CD4-positive, alpha-beta T cell treated with Interferon gamma for 1 hour (primary cell): ENCODE measurements around the gene PIP5K1C.
"Not testable (repeated sequence)": the region's sequence is repeated elsewhere in the genome, so short reads cannot be mapped to it uniquely, and the experiment has no call there.

Experiments used
- DNase-seq: peaks from one replicate; pipeline ENCODE4 v3.0.0-alpha.2; 2020

PIP5K1C gene

DNA sequence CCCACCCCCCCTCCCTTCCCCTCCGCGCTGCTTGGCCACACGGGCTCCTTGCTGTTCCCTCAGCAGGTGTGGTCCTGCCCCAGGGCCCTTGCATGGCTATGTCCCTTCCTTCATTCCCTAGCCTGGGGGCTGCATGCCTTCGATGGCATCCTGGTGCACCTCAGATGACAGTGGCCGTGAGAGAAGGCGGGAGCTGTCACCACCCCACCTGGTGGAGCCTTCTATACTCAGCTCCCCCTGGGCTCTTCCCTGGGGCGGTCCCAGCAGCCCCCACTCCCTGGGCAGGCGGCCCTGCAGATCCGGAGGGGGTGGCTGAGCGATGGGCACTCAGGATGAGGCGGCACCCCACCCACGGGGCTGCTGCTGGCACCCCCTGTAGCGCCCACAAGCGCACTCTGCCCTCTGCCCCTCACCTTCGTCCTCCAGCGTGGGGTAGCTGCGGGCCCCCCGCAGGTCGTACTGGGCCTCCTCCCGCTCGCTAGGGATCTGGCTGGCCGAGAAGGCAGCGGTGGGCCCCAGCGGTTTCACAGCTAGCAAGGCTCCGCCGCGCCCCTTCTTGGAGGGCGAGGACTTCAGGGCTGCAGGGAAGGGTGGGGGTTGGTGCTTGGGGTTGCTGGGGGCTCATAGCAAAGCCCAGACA is 56.5 kb downstream of the PIP5K1C start:
- DNase-seq: no peak

DNA sequence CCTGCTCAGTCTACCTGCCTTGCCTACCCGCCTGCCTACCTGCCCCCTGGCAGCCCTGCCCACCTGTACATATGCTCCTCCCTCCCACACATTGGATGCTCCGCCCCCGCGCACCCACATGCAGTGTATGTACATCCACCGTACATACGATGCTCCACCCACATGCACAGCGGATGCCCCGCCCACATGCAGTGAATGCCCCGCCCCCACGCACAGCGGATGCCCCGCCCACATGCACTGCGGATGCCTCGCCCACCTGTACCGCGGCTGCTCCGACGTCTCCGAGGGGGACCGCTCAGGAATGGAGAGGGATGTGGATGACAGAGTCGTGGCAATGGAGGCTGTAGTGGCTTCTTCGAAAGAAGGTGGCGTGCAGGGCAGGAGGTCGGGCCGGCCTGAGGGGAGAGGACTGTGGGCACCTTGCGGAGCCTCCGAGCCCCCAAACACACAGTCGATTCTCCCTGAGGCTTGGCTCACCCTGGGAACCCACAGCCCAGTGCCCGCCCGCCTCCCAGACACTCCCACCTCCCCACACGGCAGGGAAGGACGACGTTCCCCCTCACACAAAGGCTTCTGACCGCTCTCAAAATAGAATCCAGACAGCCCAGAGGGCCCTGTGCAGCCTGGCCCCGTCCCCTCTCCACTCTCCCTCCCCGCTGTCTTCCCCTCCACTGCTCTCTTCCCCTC is 57.1 kb downstream of the PIP5K1C start:
- no peak for DNase-seq

DNA sequence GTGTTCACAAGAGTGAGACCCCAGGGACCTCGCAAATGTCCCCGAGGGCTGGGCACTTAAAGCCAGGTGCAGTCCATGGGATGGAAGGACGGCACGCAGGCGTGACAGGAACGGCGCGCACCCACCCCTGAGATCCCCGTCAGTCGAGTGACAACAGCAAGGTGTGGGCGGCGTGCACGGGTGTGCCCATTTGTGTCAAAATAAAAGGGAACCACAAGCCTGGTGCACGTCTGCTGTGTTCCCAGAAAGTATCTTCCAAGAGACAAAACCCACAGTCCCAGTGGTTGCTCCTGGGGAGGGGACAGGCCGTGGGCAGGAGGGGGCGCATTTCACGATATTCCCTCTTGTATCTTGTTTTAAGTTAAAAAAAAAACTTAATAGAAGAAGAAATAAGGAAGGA is 58.0 kb downstream of the PIP5K1C start:
- DNase-seq: no peak

DNA sequence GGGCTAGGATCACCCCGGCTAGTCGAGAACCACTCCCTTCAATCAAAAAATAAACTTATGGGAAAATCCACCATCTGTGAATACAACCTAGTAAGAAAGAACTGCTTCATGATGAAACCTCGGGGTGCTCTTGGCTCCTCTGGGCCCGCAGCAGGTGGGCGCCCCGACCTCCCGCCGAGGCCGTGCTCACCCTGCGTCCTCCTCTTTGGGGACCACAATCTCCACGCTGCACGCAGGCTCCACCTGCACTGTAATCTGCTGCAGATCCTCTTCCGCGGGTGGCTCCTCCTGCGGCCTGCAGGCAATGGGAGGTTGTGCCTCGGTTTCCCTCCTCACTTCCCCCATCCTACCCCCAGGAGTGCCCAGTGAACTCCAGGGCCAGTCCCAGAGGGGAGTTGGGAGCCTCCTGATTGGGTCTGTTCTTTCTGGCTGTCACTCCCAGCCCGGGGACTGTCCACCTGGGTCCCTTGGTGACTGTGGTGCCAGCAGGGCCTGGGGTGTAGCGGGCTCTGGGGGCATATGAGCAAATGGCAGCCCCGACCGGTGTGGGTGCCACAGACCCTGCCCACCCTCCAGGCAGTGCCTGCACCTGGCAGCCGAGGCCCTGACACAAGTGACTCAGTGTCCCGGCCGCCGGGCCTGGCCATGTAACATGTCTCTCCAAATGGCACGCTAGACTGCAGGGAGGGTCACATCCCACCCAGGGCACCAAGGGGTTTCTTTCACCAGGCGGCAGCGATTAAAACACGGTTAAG is 58.6 kb downstream of the PIP5K1C start:
- no peak for DNase-seq

DNA sequence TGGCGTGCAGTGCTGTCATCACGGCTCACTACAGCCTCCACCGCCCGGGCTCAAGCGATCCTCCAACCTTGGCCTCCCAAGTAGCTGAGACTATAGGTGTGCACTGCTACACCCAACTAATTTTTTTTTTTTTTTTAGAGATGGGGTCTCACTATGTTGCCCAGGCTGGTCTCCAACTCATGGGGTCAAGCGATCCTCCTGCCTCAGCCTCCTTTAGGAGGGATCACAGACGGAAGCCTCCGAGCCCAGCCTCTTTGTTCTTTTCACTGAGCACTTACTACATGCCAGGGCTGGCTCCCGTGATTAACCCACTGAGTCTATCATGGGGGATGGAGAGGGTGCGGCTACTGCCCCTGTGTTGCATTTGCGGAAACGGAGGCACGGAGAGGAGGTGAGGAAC is 60.8 kb downstream of the PIP5K1C start:
- no peak for DNase-seq

DNA sequence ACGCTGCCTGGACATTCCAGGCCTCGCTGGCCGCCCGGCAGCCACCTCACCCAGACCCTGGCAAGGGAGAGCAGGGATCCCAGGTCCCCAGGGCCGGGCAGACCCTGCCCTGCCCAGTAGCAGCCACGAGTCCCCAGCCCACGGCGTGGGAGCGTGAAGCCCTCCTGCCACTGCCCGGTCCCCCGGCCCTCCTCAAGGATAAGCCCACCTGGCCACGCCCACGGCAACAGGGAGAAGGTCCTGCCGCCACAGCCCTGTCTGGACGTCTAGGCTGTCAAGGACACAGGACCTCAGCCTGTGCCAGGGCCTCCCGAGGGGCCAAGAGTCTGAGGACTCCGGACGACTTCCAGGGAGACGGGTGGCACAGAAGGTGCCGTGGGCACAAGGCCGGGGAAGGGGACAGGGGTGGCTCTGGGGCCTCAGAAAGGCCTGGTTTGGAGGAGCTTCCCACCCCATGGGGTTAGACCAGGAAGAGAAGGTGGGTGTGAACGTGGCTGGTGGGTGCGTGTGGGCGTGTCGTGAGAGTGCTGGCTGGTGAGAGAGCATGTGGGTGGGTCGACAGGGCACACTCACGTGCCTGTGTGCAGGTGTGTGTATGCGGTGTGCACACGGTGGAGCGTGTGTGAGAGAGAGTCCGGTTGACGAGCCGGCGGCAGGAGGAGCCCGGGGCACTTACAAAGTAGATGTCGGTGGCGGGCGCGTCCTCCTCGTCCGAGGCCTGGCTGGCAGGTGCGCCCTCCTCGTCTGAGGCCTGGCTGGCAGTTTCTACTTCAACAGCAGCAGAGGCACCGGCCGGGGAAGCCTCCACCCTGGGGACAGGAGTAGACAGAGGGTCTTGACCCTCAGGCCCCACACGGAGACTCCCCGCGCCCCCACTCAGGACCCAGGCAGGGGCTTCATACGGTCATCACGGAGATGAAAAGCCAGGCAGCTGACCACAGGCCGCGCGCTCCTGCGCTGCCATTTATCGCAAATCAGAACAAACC is 61.8 kb downstream of the PIP5K1C start:
- DNase-seq: no peak

DNA sequence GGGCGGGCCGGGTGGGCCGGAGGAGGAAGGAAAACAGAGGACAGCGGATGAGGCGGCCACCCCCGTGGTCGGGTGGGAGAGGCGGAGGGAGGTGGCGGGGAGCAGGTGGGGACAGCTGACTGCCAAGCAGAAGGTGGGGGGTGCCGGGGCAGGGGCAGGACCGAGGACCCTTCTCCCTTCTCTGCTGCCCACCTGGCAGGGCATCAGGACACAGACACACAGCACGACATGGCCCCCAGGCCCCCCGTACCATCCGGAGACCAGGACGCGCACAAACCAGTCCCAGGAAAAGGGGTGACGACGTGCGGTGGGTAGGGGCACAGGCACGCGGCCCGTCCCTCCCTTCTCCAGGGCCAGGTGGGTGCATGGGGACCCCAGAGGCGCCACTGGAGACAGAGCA is 62.6 kb downstream of the PIP5K1C start:
- DNase-seq: no peak

DNA sequence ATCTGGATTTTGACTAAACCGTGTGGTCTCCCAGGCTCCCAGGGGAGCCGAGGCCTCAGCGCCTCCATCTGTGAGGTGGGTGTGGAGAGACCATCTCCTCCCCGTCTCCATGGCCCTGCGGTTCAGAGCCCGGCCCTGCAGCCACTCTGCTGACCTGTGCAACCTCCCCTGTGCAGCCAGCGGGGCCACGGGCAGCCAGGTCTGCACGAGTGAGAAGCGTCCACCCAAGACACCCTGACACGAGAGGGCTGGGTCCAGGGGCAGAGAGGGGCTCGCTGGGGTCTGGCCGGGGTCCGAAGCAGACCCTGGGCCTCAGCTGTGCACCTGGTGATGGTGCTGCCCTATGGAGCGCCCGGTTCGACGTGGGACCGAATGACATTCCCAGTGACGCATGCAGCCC is 63.3 kb downstream of the PIP5K1C start:
- no peak for DNase-seq

DNA sequence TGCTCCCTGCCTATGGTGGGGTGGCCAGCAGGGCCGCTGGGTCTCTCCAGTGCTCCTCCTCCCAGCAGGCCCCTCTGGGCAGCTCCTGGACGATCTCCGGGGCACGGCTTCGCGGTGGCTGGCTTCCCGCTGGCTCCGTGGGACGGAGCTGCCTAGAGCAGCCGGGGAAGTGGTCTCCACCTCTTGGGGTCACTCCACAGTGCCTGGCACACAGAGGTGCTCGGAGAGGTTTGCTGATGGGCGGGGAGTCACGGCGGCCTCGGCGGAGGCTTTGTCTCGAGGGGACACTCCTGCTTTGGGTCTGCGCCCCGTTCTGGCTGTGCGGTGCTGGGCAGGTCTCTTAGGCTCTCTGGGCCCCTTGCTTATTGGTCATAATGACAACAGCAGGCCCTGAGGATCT is 63.8 kb downstream of the PIP5K1C start:
- no peak for DNase-seq

DNA sequence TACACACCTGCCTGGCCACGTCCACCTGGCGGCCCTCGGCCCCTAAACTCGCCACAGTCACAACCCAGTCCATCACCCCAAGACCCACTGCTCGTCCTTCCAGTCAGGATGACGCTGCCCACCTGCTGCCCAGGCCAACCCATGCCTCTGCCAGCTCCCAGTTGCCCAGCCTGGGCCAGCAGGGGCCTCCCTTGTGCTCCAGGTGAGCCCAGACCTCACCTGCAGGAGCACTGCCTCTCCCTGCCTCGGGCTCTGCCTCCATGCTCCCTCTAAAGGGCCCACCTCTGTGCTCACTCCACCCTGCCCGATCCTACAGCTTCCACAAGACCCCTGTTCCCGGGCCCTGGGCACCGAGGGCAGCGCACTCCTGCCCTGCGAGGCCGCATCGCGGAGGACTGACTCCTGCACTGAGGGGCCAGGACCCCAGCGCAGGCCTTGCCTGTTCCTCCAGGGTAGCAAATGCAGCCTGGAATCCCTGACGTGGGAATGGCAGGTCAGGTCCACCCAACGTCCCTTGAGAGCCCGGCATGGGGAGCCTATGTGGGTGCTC is 65.7 kb downstream of the PIP5K1C start:
- DNase-seq: no peak

DNA sequence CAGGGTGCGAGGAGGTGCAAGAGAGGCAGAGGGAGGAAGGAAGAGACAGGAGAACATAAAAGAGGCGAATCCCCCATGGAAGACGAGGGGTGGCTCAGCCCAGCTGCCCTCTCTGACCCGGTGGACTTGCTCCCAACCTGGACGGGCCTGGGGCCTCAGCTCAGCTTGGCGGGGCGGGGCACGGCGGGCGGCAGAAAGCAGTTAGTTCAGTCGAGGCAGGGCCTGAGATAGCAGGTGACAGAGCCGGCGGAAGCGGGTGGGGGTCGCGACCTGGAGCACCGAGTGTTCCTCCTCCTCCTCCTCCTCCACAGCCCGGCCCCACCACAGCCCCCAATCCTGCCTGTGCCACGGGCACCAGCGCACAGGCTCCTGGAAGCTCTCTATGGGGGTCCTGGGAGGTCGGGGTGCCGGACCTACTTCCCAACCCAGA is 66.7 kb downstream of the PIP5K1C start:
- DNase-seq: no peak

DNA sequence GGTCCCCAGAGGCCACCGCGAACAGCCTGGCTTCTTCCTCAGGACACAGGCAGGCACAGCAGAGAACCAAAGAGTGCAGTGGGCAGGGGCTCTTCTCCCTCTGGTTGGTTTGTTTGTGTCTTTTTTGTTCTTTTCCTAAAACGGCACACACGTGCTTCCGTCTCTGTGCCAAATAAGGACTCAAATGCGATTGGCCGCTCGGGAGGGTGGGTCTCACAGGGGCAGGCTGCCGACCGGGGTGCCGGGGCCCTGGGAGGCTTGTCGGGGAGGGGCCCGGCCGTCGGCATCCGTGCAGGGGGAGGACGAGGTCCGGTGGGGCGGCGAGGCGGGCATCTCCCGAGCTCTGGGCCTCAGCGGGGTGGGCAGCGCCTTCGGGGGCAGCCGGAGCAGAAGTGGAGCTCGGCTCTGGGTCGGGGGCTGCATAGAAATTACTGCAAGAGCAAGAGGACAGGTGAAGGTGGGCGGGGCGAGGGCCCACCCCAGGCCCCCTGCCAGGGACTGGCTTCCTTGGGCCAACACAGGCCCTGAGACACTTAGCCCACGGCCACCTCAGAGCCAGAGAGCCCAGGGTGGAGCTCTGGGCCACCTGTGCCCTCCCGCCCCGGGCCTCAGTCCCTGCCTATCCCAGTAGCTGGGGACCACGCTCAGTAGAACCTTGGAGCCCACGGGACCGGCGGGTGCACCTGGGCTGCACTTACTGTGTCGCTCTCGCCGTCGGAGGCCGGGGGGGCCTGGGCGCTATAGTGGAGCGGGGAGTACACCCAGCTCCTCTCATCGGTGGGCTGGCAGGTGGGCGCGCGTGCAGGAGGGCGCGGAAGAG is 67.3 kb downstream of the PIP5K1C start:
- DNase-seq: no peak

DNA sequence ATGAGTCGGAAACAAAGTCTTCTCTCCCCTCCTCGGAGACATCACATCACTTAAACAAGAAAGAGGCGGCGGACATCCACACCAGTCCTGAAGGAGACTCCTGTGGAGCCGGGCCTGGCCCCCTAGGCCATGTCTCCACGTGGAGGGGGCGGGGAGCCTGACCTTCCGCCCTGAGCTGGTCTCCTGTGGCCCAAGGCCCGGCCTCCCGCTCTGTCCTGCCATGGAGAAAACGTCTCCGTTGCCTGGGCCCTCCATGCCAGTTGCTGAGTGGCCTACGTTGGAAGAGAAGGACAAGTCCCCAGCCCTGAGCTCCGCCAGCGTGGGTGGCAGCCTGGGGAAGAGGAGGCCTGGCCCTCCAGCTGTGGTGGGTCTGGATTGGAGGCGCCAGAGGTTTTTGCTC is 68.2 kb downstream of the PIP5K1C start:
- DNase-seq: no peak

DNA sequence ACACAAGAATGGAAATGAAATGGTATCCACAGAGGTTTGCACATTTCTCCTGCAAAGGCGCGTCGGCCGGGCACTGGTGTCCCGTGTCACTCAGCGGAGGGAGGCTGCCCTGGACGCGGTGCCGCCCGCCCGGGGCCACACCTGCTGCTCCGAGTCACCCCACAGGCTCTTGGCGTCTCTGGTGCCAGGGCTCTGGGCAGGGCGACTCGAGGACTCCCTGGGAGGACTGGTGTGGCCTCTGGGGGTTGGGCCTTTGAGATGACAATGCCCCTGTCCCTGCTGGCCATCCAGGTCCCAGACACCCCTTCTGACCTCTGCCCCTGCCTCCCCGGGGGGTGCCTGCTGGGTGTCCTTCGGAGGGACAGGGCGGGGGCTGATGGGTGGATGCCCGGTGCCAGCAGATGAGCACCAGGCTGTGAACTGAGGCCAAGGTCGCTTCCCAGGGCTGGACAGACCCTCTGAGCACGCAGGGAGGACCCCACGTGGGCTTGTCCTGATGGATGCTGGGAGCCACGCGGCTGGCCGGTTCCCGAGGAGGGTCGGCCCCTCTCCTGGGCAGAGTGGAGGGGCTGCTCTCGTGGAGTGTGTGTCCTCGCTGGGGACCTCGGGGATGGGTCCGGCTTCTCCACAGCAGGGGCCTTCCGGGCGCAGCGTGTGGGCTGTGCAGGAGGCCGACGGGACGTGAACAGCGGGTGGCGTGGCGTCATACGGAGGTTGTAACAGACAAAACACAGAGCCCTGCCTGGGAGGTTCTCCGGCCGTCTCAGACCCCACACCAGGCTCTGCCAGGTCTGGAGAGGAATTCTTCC is 69.0 kb downstream of the PIP5K1C start:
- no peak for DNase-seq

DNA sequence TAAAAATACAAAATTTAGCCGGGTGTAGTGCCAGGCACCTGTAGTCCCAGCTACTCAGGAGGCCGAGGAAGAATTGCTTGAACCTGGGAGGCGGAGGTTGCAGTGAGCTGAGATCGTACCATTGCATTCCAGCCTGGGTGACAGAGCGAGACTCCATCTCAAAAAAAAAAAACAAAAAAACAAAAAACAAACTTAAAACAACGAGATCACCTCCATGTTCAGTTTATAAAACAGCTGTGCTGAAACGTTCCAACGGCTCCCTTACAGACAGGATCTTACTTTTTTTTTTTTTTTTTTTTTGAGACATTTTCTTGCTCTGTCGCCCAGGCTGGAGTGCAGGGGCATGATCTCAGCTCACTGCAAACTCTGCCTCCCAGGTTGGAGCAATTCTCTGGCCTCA is 71.5 kb downstream of the PIP5K1C start:
- DNase-seq: not testable (repeated sequence)

DNA sequence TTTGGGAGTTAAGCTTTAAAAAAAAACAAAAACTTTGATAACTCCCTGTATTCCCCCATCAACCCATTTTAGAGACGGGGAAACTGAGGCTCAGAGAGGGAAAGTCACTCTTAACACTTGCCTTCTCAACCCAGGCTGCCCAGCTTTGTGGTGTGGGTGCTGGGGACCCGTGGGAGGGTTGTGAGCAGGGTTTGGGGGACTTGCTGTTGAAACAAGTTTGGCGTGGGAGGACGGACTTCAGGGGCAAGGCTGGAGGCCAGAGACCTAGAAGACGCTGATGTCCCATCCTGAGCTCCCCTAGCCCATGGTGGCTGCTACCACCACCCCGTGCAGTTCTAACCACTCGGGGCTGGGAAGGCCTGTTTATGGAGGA is 72.9 kb downstream of the PIP5K1C start:
- DNase-seq: no peak

DNA sequence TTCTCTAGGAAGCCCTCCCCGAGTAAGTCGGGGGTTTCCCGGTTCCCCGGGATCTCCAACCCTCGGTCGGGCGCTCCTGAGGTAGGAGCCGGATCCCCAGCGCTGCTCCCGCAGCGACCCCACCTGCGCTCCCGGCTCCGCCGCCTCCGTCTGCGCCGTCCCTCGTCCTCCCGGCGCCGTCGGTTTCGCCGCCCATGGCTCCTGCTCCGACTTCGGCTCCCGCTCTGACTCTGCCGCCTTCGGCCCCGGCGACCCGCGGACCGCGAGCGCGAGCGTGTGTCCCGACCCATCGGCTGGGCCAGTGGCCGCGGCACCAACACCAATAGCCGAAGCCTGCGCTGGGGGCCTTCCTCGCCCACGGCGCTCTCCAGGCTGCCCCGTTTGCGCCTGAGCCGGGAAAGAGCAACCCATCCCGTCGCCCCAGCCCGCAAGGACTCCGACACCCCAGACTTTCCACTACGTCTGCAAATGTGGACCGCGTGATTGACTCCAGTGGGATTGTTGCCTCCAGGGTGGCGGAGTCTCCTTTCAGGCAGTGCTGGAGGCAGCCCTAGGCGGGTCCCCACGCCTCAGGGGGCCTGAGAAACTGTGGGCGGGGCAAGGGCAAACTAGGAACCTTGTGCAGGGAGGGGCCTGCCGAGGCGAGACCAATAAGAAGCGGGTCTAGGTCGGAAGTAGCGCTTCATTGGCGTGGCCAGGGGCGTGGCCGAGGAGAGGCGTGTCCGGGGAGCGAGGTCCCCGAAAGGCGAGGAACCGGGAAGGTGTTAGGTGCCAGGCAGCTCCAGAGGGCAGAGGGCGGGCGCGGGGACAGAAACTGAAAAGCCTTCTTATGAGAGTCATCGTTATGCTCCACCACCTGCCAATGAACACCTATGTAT is 73.6 kb downstream of the PIP5K1C start, which contains the start of gene CACTIN:
TSS of gene CACTIN (minus strand) at position 318 of the 878 bp plus-strand sequence. CDS start at position 290, 28 bp downstream.
- peak; percentile 98 for DNase-seq

DNA sequence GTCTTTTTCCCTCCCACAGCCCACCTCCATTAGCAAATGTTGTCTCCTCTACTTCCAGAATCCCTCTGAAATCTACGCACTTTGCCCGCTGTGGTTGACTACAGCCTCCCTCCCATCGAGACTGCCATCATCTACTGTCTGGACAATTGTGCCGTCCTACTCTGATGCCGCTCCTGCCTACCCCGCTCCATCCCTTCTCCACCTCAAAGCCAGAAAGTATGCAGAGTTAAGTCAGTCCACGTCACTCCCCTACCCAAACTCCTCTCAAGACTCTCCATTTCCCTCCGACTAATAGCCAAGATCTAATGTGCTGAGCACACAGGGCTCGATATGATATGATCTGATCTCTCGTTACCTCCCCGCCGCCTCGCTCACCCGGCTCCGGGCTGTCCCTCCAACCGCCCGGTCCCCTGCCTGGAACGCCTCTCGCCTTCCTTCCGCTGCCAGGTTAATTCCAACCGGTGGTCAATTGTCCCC is 74.2 kb downstream of the PIP5K1C start:
- DNase-seq: no peak

DNA sequence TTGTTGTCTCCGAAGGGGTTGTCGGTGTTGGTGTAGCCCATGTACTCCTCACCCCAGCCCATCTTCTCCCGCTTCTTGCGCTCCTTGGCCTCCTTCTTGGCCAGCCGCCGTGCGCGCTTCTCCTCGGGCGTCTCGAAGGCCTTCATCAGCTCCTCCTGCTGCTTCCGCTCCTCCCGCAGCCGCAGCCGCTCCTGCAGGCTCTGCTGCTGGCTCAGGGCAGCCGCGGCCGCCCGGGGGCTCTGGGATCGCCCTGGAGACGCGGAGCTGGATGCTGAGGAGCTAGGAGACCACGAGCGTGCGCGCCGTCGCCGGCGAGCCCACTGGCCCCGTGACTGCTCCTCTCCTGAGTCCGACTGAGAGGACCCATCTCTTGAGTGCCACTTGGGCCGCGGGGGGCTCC is 76.6 kb downstream of the PIP5K1C start:
- no peak for DNase-seq

DNA sequence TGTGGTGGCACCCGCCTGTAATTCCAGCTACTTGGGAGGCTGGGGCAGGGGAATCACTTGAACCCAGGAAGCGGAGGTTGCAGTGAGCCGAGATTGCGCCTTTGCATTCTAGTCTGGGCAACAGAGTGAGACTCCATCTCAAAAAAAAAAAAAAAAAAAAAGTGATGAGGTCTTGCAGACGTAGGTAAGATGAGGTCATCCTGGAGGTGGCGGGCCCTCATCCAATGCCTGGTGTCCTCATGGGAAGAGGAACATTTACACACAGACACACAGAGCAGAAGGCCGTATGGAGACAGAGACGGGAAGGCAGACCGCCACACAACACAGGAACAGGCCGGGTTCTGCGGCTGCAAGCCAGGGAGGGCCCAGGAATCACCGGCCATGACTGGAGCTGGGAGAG is 78.0 kb downstream of the PIP5K1C start:
- no peak for DNase-seq
